HepG2 (cell line): ENCODE measurements around the gene CCDC183. TPM values are rescaled to one million over a fixed set of nuclear protein-coding genes. Genes with fewer than 3 reads are reported as not detected.

ENCODE experiments used
- ELF4 ChIP-seq: sonication (generic); formaldehyde crosslinking; IDR thresholded peaks from 2 replicates; pipeline ENCODE4 v1.5.0; 2020; ENCODE audit warnings: missing genetic modification reagents, mild to moderate bottlenecking, moderate library complexity, borderline replicate concordance
- GMEB2 ChIP-seq: IDR thresholded peaks from 2 replicates; pipeline ENCODE4 v1.6.1; 2016; ENCODE audit warnings: missing biosample characterization, missing genetic modification reagents, low read depth
- GTF3A ChIP-seq: sonication (generic); formaldehyde crosslinking; conservative IDR thresholded peaks from 2 replicates; pipeline ENCODE4 v1.4.0; 2020; ENCODE audit warnings: mild to moderate bottlenecking, missing genetic modification reagents
- POLR2AphosphoS2 ChIP-seq: IDR thresholded peaks from 2 replicates; pipeline ENCODE4 v1.6.1; 2011; ENCODE audit warnings: low read depth, low read length, improper control_type of control experiment
- SKI ChIP-seq: fragments of 450-650 bp; IDR thresholded peaks from one replicate; pipeline ENCODE4 v1.6.1; 2018; ENCODE audit warnings: mild to moderate bottlenecking; ENCODE audit not compliant: partially characterized antibody
- SUZ12 ChIP-seq: fragments of 150-350 bp; IDR thresholded peaks from 2 replicates; pipeline ENCODE4 v1.6.1; 2014; ENCODE audit warnings: low read depth, low read length
- ZNF207 ChIP-seq: fragments of 450-650 bp; IDR thresholded peaks from 2 replicates; pipeline ENCODE4 v1.6.1; 2016; ENCODE audit warnings: antibody characterized with exemption, borderline replicate concordance
- ZNF441 ChIP-seq: sonication (generic); formaldehyde crosslinking; IDR thresholded peaks from 2 replicates; pipeline ENCODE4 v1.7.0; 2021; ENCODE audit warnings: missing genetic modification reagents, borderline replicate concordance
- ZNF512B ChIP-seq: sonication (generic); formaldehyde crosslinking; IDR thresholded peaks from 2 replicates; pipeline ENCODE4 v1.5.1; 2020; ENCODE audit warnings: missing genetic modification reagents, mild to moderate bottlenecking, borderline replicate concordance
- ZNF574 ChIP-seq: sonication (generic); formaldehyde crosslinking; IDR thresholded peaks from 2 replicates; pipeline ENCODE4 v1.4.0; 2020; ENCODE audit warnings: missing genetic modification reagents
- ZNF883 ChIP-seq: sonication (generic); formaldehyde crosslinking; IDR thresholded peaks from 2 replicates; pipeline ENCODE4 v1.5.1; 2020; ENCODE audit warnings: mild to moderate bottlenecking, missing genetic modification reagents; ENCODE audit errors: not compliant biosample characterization
- polyA plus RNA-seq, 8 experiments: library from polyadenylated mRNA; depleted of rRNA in 3 of 8; stranded (reverse) in 7 of 8; unstranded in 1 of 8; fragments of >200 nt; fragmentation: Illumina TruSeq in 4 of 8; extraction: Trizol in 4 of 8; gene quantifications; 2 replicates each; pipeline versions ENCODE4 v1.2.1 to v1.2.3, GENCODE V29; 2011 to 2016; ENCODE audit warnings: low read depth in 4 of 8, missing spikeins in 1 of 8, mixed read lengths in 1 of 8; ENCODE audit not compliant: insufficient read depth in 1 of 8
- total RNA-seq, 5 experiments: library from RNA; depleted of rRNA; stranded (reverse); fragments of >200 nt; fragmentation: Illumina TruSeq; extraction: Trizol; gene quantifications; 2 replicates each; pipeline ENCODE4 v1.2.3, GENCODE V29; 2016; ENCODE audit warnings: low read depth in 1 of 5
- TF ChIP-seq, protein P1 (sequence below): sonication (generic); formaldehyde crosslinking; IDR thresholded peaks from 2 replicates; pipeline ENCODE4 v1.9.0; 2022; ENCODE audit warnings: low read depth, missing genetic modification reagents
- TF ChIP-seq, protein P2 (sequence below): sonication (generic); formaldehyde crosslinking; IDR thresholded peaks from 2 replicates; pipeline ENCODE4 v1.9.0; 2022; ENCODE audit warnings: missing genetic modification reagents, mild to moderate bottlenecking, borderline replicate concordance

Gene CCDC183
- total and polyA plus RNA-seq, 2 of the 13 experiments (the other 11 are each of a cell fraction or from before 2014, with no cell fraction given): 5.0 to 66.4 TPM

DNA sequence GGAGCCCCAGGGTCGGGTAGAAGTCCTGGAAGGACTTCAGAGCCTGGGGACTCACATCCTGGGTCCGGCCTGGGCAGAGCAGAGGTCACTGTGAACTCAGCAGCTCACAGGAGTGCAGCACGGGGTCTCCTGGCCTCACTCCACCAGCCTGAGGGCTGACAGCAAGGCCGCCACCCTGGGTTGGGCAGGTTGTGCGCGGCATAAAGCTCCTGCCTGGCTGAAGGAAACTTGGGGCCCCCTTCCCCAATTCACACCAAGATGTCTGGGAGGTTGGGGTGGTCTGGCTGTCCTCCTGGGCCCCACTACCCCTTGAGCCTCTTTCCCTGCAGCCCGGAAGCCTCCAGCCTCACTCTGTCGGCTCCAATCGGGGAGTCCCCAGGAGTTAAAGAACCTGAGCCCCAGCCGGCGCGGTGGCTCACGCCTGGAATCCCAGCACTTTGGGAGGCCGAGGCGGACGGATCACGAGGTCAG lies 33.9 kb upstream of the CCDC183 start (continued):
- TF ChIP-seq GMEB2 (CRISPR knock-in tag) (no peak), ZNF883 (CRISPR knock-in tag) (no peak), POLR2AphosphoS2 (no peak), ZNF512B (no peak), ZNF574 (no peak), SUZ12 (no peak), GTF3A (CRISPR knock-in tag) (no peak), ZNF207 (no peak), ZNF441 (CRISPR knock-in tag) (no peak), SKI (no peak), ELF4 (CRISPR knock-in tag) (no peak)
- TF ChIP-seq, protein P1, sequence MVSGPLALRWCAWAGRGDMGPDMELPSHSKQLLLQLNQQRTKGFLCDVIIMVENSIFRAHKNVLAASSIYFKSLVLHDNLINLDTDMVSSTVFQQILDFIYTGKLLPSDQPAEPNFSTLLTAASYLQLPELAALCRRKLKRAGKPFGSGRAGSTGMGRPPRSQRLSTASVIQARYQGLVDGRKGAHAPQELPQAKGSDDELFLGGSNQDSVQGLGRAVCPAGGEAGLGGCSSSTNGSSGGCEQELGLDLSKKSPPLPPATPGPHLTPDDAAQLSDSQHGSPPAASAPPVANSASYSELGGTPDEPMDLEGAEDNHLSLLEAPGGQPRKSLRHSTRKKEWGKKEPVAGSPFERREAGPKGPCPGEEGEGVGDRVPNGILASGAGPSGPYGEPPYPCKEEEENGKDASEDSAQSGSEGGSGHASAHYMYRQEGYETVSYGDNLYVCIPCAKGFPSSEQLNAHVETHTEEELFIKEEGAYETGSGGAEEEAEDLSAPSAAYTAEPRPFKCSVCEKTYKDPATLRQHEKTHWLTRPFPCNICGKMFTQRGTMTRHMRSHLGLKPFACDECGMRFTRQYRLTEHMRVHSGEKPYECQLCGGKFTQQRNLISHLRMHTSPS: peak; percentile 18; the same call in 1 of the 2 replicates
- TF ChIP-seq, protein P2, sequence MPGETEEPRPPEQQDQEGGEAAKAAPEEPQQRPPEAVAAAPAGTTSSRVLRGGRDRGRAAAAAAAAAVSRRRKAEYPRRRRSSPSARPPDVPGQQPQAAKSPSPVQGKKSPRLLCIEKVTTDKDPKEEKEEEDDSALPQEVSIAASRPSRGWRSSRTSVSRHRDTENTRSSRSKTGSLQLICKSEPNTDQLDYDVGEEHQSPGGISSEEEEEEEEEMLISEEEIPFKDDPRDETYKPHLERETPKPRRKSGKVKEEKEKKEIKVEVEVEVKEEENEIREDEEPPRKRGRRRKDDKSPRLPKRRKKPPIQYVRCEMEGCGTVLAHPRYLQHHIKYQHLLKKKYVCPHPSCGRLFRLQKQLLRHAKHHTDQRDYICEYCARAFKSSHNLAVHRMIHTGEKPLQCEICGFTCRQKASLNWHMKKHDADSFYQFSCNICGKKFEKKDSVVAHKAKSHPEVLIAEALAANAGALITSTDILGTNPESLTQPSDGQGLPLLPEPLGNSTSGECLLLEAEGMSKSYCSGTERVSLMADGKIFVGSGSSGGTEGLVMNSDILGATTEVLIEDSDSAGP (CRISPR knock-in tag): no peak
